K562 (cell line): ENCODE data around the gene PLCB1. TPM values are rescaled to one million over a fixed set of nuclear protein-coding genes. Genes with fewer than 3 reads are reported as not detected.

Experiments used
- CCAR2 ChIP-seq: fragments of 200-400 bp; formaldehyde crosslinking; IDR thresholded peaks from 2 replicates; pipeline ENCODE4 v1.6.1; 2017; ENCODE audit warnings: mild to moderate bottlenecking, low read depth, low read length
- PTBP1 ChIP-seq: fragments of 200-400 bp; formaldehyde crosslinking; IDR thresholded peaks from 2 replicates; pipeline ENCODE4 v1.6.1; 2017; ENCODE audit warnings: low read depth, low read length
- TAF7 ChIP-seq: fragments of 450-650 bp; IDR thresholded peaks from 2 replicates; pipeline ENCODE4 v1.6.1; 2016; ENCODE audit warnings: missing genetic modification characterization, missing compliant biosample characterization
- THAP7 ChIP-seq: fragments of 250-450 bp; sonication (Bioruptor Pico); IDR thresholded peaks from 2 replicates; pipeline ENCODE4 v1.5.0; 2021
- ZMIZ1 ChIP-seq, 2 experiments: fragments of 150-350 bp in 1 of 2; IDR thresholded peaks; 2 replicates each; pipeline ENCODE4 v1.6.1; 2012 to 2016; ENCODE audit warnings: low read depth in 2 of 2, low read length in 2 of 2, mild to moderate bottlenecking in 1 of 2, moderate library complexity in 1 of 2
- ZNF561 ChIP-seq: fragments of 450-650 bp; formaldehyde crosslinking; conservative IDR thresholded peaks from 2 replicates; pipeline ENCODE4 v1.4.0; 2020; ENCODE audit warnings: mild to moderate bottlenecking, moderate library complexity
- polyA plus RNA-seq, 8 experiments: library from polyadenylated mRNA; depleted of rRNA in 4 of 8; stranded (reverse) in 5 of 8; unstranded in 3 of 8; fragments of >200 nt; fragmentation: Nextera tagmentation in 2 of 8; fragmentation: Illumina TruSeq in 1 of 8; extraction: Ambion mirVana in 2 of 8; extraction: Trizol in 1 of 8; gene quantifications; 2 replicates each; pipeline versions ENCODE4 v1.2.1 to v1.2.3, GENCODE V29; 2011 to 2014; ENCODE audit warnings: inconsistent platforms in 1 of 8, missing spikeins in 1 of 8
- total RNA-seq, 7 experiments: library from RNA; depleted of rRNA in 6 of 7; stranded (reverse); fragments of >200 nt in 6 of 7; fragmentation: Illumina TruSeq in 2 of 7; extraction: Trizol in 2 of 7; gene quantifications; 2 replicates each; pipeline versions ENCODE4 v1.2.1 to v1.2.3, GENCODE V29; 2011 to 2021; ENCODE audit warnings: low replicate concordance in 1 of 7
- TF ChIP-seq, protein P1 (sequence below): fragments of 450-650 bp; formaldehyde crosslinking; IDR thresholded peaks from 2 replicates; pipeline ENCODE4 v1.4.0; 2020; ENCODE audit warnings: mild to moderate bottlenecking, moderate library complexity

PLCB1 gene
- total and polyA plus RNA-seq, 9 of the 15 experiments (the other 6 are each of a cell fraction or from before 2014, with no cell fraction given): 0.34 to 3.1 (median 1.3) TPM

GRCh38 chr20:8470156-8470555, 338.1 kb downstream of the PLCB1 start (continued):
- TF ChIP-seq TAF7 (no peak), CCAR2 (no peak), ZMIZ1 (IDR thresholded peaks at IDR 0.05; ENCODE audit: low read depth in 2 of 2, low read length in 2 of 2) (no peak), PTBP1 (no peak), THAP7 (CRISPR knock-in tag) (no peak), ZNF561 (CRISPR knock-in tag) (no peak)
- TF ChIP-seq, protein P1, sequence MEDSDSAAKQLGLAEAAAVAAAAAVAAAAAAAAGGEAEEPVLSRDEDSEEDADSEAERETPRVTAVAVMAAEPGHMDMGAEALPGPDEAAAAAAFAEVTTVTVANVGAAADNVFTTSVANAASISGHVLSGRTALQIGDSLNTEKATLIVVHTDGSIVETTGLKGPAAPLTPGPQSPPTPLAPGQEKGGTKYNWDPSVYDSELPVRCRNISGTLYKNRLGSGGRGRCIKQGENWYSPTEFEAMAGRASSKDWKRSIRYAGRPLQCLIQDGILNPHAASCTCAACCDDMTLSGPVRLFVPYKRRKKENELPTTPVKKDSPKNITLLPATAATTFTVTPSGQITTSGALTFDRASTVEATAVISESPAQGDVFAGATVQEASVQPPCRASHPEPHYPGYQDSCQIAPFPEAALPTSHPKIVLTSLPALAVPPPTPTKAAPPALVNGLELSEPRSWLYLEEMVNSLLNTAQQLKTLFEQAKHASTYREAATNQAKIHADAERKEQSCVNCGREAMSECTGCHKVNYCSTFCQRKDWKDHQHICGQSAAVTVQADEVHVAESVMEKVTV (CRISPR knock-in tag): no peak
